GM12878 (cell line): Measurements from ENCODE around the gene TBC1D22B. TPM values are rescaled to one million over a fixed set of nuclear protein-coding genes. Genes with fewer than 3 reads are reported as not detected.

Experiments used
- ATAC-seq: fragments of 200-7000 bp; cut with Tn5 transposase; 3 replicates; pipeline ENCODE4 v1.9.1; 2020; ENCODE audit warnings: mild to moderate bottlenecking, moderate library complexity
- BruUV-seq: library from RNA; stranded (reverse); fragments of 400-500 nt; replicated peaks from 2 replicates; lab custom pipeline; 2021; lab: Mats Ljungman, UMichigan
- CTCF ChIA-PET: fragments of 300-600 bp; sonication (Branson Sonifier 250); formaldehyde crosslinking; extraction: SDS; loops from one replicate; lab custom pipeline; 2021; ENCODE audit warnings: inconsistent platforms; lab: Yijun Ruan, JAX
- POLR2A ChIA-PET: fragments of 350-600 bp; formaldehyde crosslinking; extraction: SDS; loops from one replicate; lab custom pipeline; 2021; ENCODE audit warnings: inconsistent platforms; lab: Charles Lee
- RAD21 ChIA-PET: fragments of 300-600 bp; sonication (Branson Sonifier 250); formaldehyde crosslinking; loops from one replicate; lab custom pipeline; 2023; ENCODE audit warnings: antibody characterized with exemption; ENCODE audit not compliant: unreplicated experiment; lab: Charles Lee
- SMC1A ChIA-PET: fragments of 300-600 bp; sonication (Branson Sonifier 250); formaldehyde crosslinking; loops from one replicate; lab custom pipeline; 2023; ENCODE audit not compliant: unreplicated experiment, uncharacterized antibody; lab: Charles Lee
- DNase-seq: peaks from one replicate; pipeline ENCODE4 v3.0.0-alpha.2; 2011; ENCODE audit warnings: low read depth, low spot score
- FAIRE-seq: peaks from 3 replicates; lab custom pipeline; 2011; peaks lifted over from hg19 to GRCh38; lab: Jason Lieb, UNC
- H2AFZ ChIP-seq: 2 replicates; pipeline ENCODE4 v1.6.0; 2011; ENCODE audit warnings: low read depth, low read length, control low read depth; ENCODE audit not compliant: control insufficient read depth
- H3K27ac ChIP-seq: 2 replicates; pipeline ENCODE4 v1.5.1; 2011; ENCODE audit warnings: control low read depth; ENCODE audit not compliant: control insufficient read depth, insufficient read depth
- H3K27me3 ChIP-seq, 2 experiments: replicated peaks in 1 of 2; 2 replicates each; pipeline versions ENCODE4 v1.6.0 to v1.6.1; 2011; ENCODE audit warnings: low read length in 1 of 2; ENCODE audit not compliant: control insufficient read depth in 2 of 2, insufficient read depth in 2 of 2
- H3K36me3 ChIP-seq, 2 experiments: 2 replicates each; pipeline ENCODE4 v1.5.1; 2011; ENCODE audit warnings: low read length in 1 of 2; ENCODE audit not compliant: control insufficient read depth in 2 of 2, insufficient read depth in 2 of 2
- H3K4me1 ChIP-seq: 2 replicates; pipeline ENCODE4 v1.6.1; 2011; ENCODE audit warnings: mild to moderate bottlenecking, low read length, moderate library complexity, mixed read lengths; ENCODE audit not compliant: control insufficient read depth, insufficient read depth
- H3K4me2 ChIP-seq: 2 replicates; pipeline ENCODE4 v1.6.0; 2011; ENCODE audit warnings: control low read depth; ENCODE audit not compliant: control insufficient read depth, insufficient read depth
- H3K4me3 ChIP-seq: fragments of 200-600 bp; sonication (generic); 2 replicates; pipeline ENCODE4 v1.5.1; 2016
- H3K79me2 ChIP-seq: 2 replicates; pipeline ENCODE4 v1.6.0; 2011; ENCODE audit warnings: low read length; ENCODE audit not compliant: control insufficient read depth, insufficient read depth
- H3K9ac ChIP-seq: 2 replicates; pipeline ENCODE4 v1.8.0; 2011; ENCODE audit warnings: low read length, control low read depth, mixed read lengths; ENCODE audit not compliant: control insufficient read depth, insufficient read depth
- H3K9me3 ChIP-seq: replicated peaks from 3 replicates; pipeline ENCODE4 v1.5.1; 2011; ENCODE audit warnings: mild to moderate bottlenecking, low read length; ENCODE audit not compliant: control insufficient read depth, insufficient read depth
- H4K20me1 ChIP-seq: 2 replicates; pipeline ENCODE4 v1.6.0; 2011; ENCODE audit not compliant: control insufficient read depth, insufficient read depth
- ATF7 ChIP-seq: fragments of 450-650 bp; IDR thresholded peaks from 2 replicates; pipeline ENCODE4 v1.6.1; 2016; ENCODE audit warnings: low read depth, mild to moderate bottlenecking
- BCL3 ChIP-seq: IDR thresholded peaks from 2 replicates; pipeline ENCODE4 v1.6.1; 2011; ENCODE audit warnings: borderline replicate concordance, low read depth, mild to moderate bottlenecking, moderate library complexity, low read length; ENCODE audit not compliant: insufficient read depth, poor library complexity, severe bottlenecking
- CBFB ChIP-seq: IDR thresholded peaks from 2 replicates; pipeline ENCODE4 v1.6.1; 2016; ENCODE audit warnings: antibody characterized with exemption, low read depth
- CHD4 ChIP-seq: fragments of 200-600 bp; sonication (generic); IDR thresholded peaks from 2 replicates; pipeline ENCODE4 v1.6.1; 2016; ENCODE audit warnings: mild to moderate bottlenecking
- EZH2 ChIP-seq: IDR thresholded peaks from 2 replicates; pipeline ENCODE4 v1.6.1; 2012; ENCODE audit warnings: low read depth, mild to moderate bottlenecking, control low read depth, inconsistent platforms, low read length, borderline replicate concordance; ENCODE audit not compliant: control insufficient read depth
- GABPA ChIP-seq: IDR thresholded peaks from 2 replicates; pipeline ENCODE4 v1.6.1; 2014; ENCODE audit warnings: antibody characterized with exemption, low read depth, mild to moderate bottlenecking, inconsistent platforms
- KDM1A ChIP-seq: fragments of 200-600 bp; sonication (generic); IDR thresholded peaks from 2 replicates; pipeline ENCODE4 v1.6.1; 2016; ENCODE audit warnings: borderline replicate concordance
- NFYA ChIP-seq: IDR thresholded peaks from 2 replicates; pipeline ENCODE4 v1.6.1; 2011; ENCODE audit warnings: low read depth, mild to moderate bottlenecking, low read length, improper control_type of control experiment, borderline replicate concordance
- PML ChIP-seq: IDR thresholded peaks from 2 replicates; pipeline ENCODE4 v1.6.1; 2012; ENCODE audit warnings: low read length, inconsistent platforms
- POLR2AphosphoS5 ChIP-seq: IDR thresholded peaks from 2 replicates; pipeline ENCODE4 v1.6.1; 2011; ENCODE audit warnings: mild to moderate bottlenecking, low read length, inconsistent platforms
- RBBP5 ChIP-seq: fragments of 200-600 bp; sonication (generic); conservative IDR thresholded peaks from 2 replicates; pipeline ENCODE4 v1.6.1; 2016
- RELA ChIP-seq: fragments of 450-650 bp; IDR thresholded peaks from 2 replicates; pipeline ENCODE4 v1.8.0; 2014; ENCODE audit warnings: borderline replicate concordance; ENCODE audit not compliant: partially characterized antibody
- STAT1 ChIP-seq: fragments of 450-650 bp; conservative IDR thresholded peaks from 2 replicates; pipeline ENCODE4 v1.6.1; 2014; ENCODE audit warnings: antibody characterized with exemption, mild to moderate bottlenecking
- SUPT20H ChIP-seq: IDR thresholded peaks from 2 replicates; pipeline ENCODE4 v1.6.1; 2011; ENCODE audit warnings: low read depth, mild to moderate bottlenecking, low read length, moderate library complexity, borderline replicate concordance; ENCODE audit not compliant: control insufficient read depth
- TCF7 ChIP-seq: IDR thresholded peaks from 2 replicates; pipeline ENCODE4 v1.6.1; 2014; ENCODE audit warnings: antibody characterized with exemption, borderline replicate concordance
- ZNF274 ChIP-seq: IDR thresholded peaks from one replicate; pipeline ENCODE4 v1.8.0; 2011; ENCODE audit not compliant: insufficient read length, insufficient read depth
- ZNF622 ChIP-seq: fragments of 450-650 bp; IDR thresholded peaks from 2 replicates; pipeline ENCODE4 v1.6.1; 2017; ENCODE audit warnings: mild to moderate bottlenecking, inconsistent platforms
- WGBS: methylation state at CpG from one replicate; pipeline ENCODE4 v1.1.6; 2016; ENCODE audit warnings: low lambda C conversion rate; ENCODE audit not compliant: insufficient replicate concordance, insufficient coverage; ENCODE audit errors: missing lambda C conversion rate; 5-methylcytosine and 5-hydroxymethylcytosine counted together
- in situ Hi-C: fragments of 300-500 bp; cut with MboI; formaldehyde crosslinking; loops from 9 replicates; pipeline ENCODE4 v1.14.3; 2018; ENCODE audit warnings: mixed read lengths
- intact Hi-C: fragments of 100-400 bp; cut with micrococcal nuclease; formaldehyde crosslinking; loops from one replicate; pipeline ENCODE4 v1.14.2; 2022; ENCODE audit not compliant: unreplicated experiment
- polyA plus RNA-seq, 11 experiments: library from polyadenylated mRNA; depleted of rRNA in 4 of 11; unstranded in 6 of 11; stranded (reverse) in 5 of 11; fragments of >200 nt; fragmentation: Nextera tagmentation in 4 of 11; fragmentation: Illumina TruSeq in 1 of 11; extraction: Ambion mirVana in 4 of 11; extraction: Trizol in 1 of 11; gene quantifications; 1 replicate in 1 of 11; 2 replicates in 10 of 11; pipeline versions ENCODE4 v1.2.1 to v1.2.3, GENCODE V29; 2011 to 2016; ENCODE audit warnings: inconsistent platforms in 2 of 11, missing spikeins in 2 of 11, low read depth in 1 of 11
- total RNA-seq, 4 experiments: library from RNA; depleted of rRNA in 3 of 4; stranded (reverse); fragments of >200 nt in 3 of 4; fragmentation: Illumina TruSeq in 1 of 4; extraction: Trizol in 1 of 4; gene quantifications; 2 replicates each; pipeline versions ENCODE4 v1.2.1 to v1.2.3, GENCODE V29; 2013 to 2021

Gene TBC1D22B
- total and polyA plus RNA-seq, 10 of the 15 experiments (the other 5 are each of a cell fraction or from before 2014, with no cell fraction given), result 3.4 to 18.7 (median 14.1) TPM

- no peak overlapping the region for H3K27ac ChIP-seq
- H3K4me3 ChIP-seq, result no peak overlapping the region
- H3K9ac ChIP-seq, result no peak overlapping the region
- ChIA-PET POLR2A (interaction anchor here (0.5 to 1.0 kb wide), 2 partner anchors 20 to 221 kb away, joined by 3 read pairs; partner anchors contain the start of gene TBC1D22B), SMC1A (interaction anchor here (1.0 to 2.6 kb wide), 4 partner anchors 18 to 187 kb away, joined by 3 to 6 read pairs (median 3); partner anchors contain the start of genes TBC1D22B and TMEM217), CTCF (interaction anchor here (0.9 to 1.5 kb wide), 4 partner anchors 28 to 622 kb away, joined by 3 to 6 read pairs (median 3); no protein-coding TSS in a partner anchor), RAD21 (interaction anchor here (0.7 to 1.3 kb wide), 2 partner anchors 12 to 16 kb away, joined by 4 read pairs; no protein-coding TSS in a partner anchor)
- no peaks in the 10 kb centered on the region for H4K20me1 ChIP-seq
- DNase-seq (no peak), FAIRE-seq (no peak), ATAC-seq (no peak)
- intact Hi-C loops (no loop called here), in situ Hi-C loops (no loop called here)
- no peaks in the 10 kb centered on the region for H3K79me2 ChIP-seq
- no peak overlapping the region for H2AFZ ChIP-seq
- peaks cover 9% of the 10 kb centered on the region; the same call in 1 of the 2 replicates for H3K4me1 ChIP-seq
- H3K36me3 ChIP-seq, result no peaks in the 10 kb centered on the region
- no peaks in the 10 kb centered on the region for H3K9me3 ChIP-seq
- H3K27me3 ChIP-seq, result no peaks in the 10 kb centered on the region
- H3K4me2 ChIP-seq, result no peak overlapping the region
- no TSS peak for BruUV-seq
- TF ChIP-seq KDM1A (no peak), CHD4 (no peak)
- TF ChIP-seq, all 136 proteins: peak for 0
Measured at GRCh38 chr6:37237789-37238188, 19.8 kb upstream of the TBC1D22B start.

GRCh38 chr6:37238381-37238780 lies 19.2 kb upstream of the TBC1D22B start:
- CTCF ChIA-PET, result interaction anchor here (0.6 to 1.5 kb wide), 5 partner anchors 29 to 623 kb away, joined by 3 to 6 read pairs (median 3); no protein-coding TSS in a partner anchor
- 4% methylated on average over 1 of the region's 1 CpG for WGBS
- Histone ChIP-seq H3K27ac (no peak overlapping the region), H3K4me2 (no peak overlapping the region), H3K27me3 (no peaks in the 10 kb centered on the region), H4K20me1 (no peaks in the 10 kb centered on the region), H3K9ac (no peak overlapping the region)
- no peak for ATAC-seq
- BruUV-seq, result no TSS peak
- no peak for TF ChIP-seq RBBP5
- TF ChIP-seq STAT1, result no peak
- TF ChIP-seq TCF7, result no peak
- no peak for TF ChIP-seq ZNF274
- TF ChIP-seq BCL3, result no peak
- TF ChIP-seq GABPA, result no peak
- no peak for TF ChIP-seq CBFB
- no peak for TF ChIP-seq RELA
- no peak for TF ChIP-seq PML
- TF ChIP-seq ATF7, result no peak
- no peak for TF ChIP-seq SUPT20H
- no peak for TF ChIP-seq EZH2
- no peak for TF ChIP-seq POLR2AphosphoS5
- TF ChIP-seq ZNF622, result no peak
- TF ChIP-seq NFYA, result no peak
- TF ChIP-seq, all 136 proteins: peak for 0
- SMC1A ChIA-PET, result interaction anchor here (1.0 to 2.6 kb wide), 4 partner anchors 18 to 188 kb away, joined by 3 to 6 read pairs (median 3); partner anchors contain the start of genes TBC1D22B and TMEM217
- H3K79me2 ChIP-seq, result no peaks in the 10 kb centered on the region
- FAIRE-seq (no peak), DNase-seq (no peak)
- H3K4me3 ChIP-seq, result no peak overlapping the region
- in situ Hi-C loops (no loop called here), intact Hi-C loops (no loop called here)
- RAD21 ChIA-PET, result interaction anchor here (0.7 to 1.3 kb wide), 2 partner anchors 16 to 87 kb away, joined by 3 to 4 read pairs; no protein-coding TSS in a partner anchor
- peaks cover 9% of the 10 kb centered on the region; the same call in 1 of the 2 replicates for H3K4me1 ChIP-seq
- no peaks in the 10 kb centered on the region for H3K36me3 ChIP-seq
- no peak overlapping the region for H2AFZ ChIP-seq
- no peaks in the 10 kb centered on the region for H3K9me3 ChIP-seq
- POLR2A ChIA-PET, result interaction anchor here (0.5 to 1.0 kb wide), 2 partner anchors 19 to 222 kb away, joined by 3 read pairs; partner anchors contain the start of gene TBC1D22B
